Measurements from ENCODE around the gene GNA12.

Gene GNA12

GRCh38 chr7:2844153-2845033 is at the start of gene GNA12:
TSS of gene GNA12 (minus strand) at chr7:2844308. CDS start at chr7:2844161, 147 bp downstream.
- no peak within 1 kb of the TSS for H3K27ac ChIP-seq (ENCODE audit: low read depth, low read length)
- peaks cover 3% of the 10 kb centered on the region; the same call in 1 of the 2 replicates for H3K36me3 ChIP-seq (ENCODE audit: control insufficient read depth, low read length)
- peak within 1 kb of the TSS; percentile 78 for H3K4me3 ChIP-seq (ENCODE audit: low read length)
- H3K9me2 ChIP-seq (replicated peaks; ENCODE audit: control insufficient read depth, low read length) = no peaks in the 10 kb centered on the region
- no peaks in the 10 kb centered on the region for H3K27me3 ChIP-seq (ENCODE audit: control insufficient read depth, low read length)
- H3F3A ChIP-seq (ENCODE audit: control insufficient read depth, insufficient read depth) = 0 out of 2 replicates have a peak, but pooled peaks cover 3% of the 10 kb centered on the region
- peaks cover 32% of the 10 kb centered on the region for H3K4me1 ChIP-seq (ENCODE audit: control insufficient read depth, low read length)
- H3K79me2 ChIP-seq (ENCODE audit: control insufficient read depth, low read length) = peaks cover 15% of the 10 kb centered on the region
- peaks cover 10% of the 10 kb centered on the region; the same call in 1 of the 2 replicates for H4K20me1 ChIP-seq (ENCODE audit: control insufficient read depth, insufficient read depth, low read depth, low read length)
- H3K9me3 ChIP-seq (ENCODE audit: control insufficient read depth, insufficient read depth, low read length) = no peaks in the 10 kb centered on the region
- no peak for TF ChIP-seq EZH2phosphoT487 (IDR thresholded peaks at IDR 0.05; ENCODE audit: borderline replicate concordance, low read length)
- TF ChIP-seq CTCF (IDR thresholded peaks at IDR 0.05; ENCODE audit: low read depth, low read length, poor library complexity, severe bottlenecking) = no peak
- peak within 1 kb of the TSS; percentile 69 for H3K4me2 ChIP-seq (ENCODE audit: low read length)

- Histone ChIP-seq H3K4me1 (ENCODE audit: control insufficient read depth, low read length) (peaks cover 62% of the 10 kb centered on the region), H3K4me2 (ENCODE audit: low read length) (peak overlapping the region; percentile 91), H3K27me3 (ENCODE audit: control insufficient read depth, low read length) (no peaks in the 10 kb centered on the region), H4K20me1 (ENCODE audit: control insufficient read depth, insufficient read depth, low read depth, low read length) (no peaks in the 10 kb centered on the region), H3K9me2 (replicated peaks; ENCODE audit: control insufficient read depth, low read length) (no peaks in the 10 kb centered on the region), H3K36me3 (ENCODE audit: control insufficient read depth, low read length) (no peaks in the 10 kb centered on the region), H3F3A (ENCODE audit: control insufficient read depth, insufficient read depth) (peaks cover 22% of the 10 kb centered on the region), H3K9me3 (ENCODE audit: control insufficient read depth, insufficient read depth, low read length) (no peaks in the 10 kb centered on the region), H3K4me3 (ENCODE audit: low read length) (peak overlapping the region; percentile 73), H3K27ac (ENCODE audit: low read depth, low read length) (peak overlapping the region; percentile 95), H3K79me2 (ENCODE audit: control insufficient read depth, low read length) (no peaks in the 10 kb centered on the region)
- no peak for TF ChIP-seq EZH2phosphoT487 (IDR thresholded peaks at IDR 0.05; ENCODE audit: borderline replicate concordance, low read length)
- no peak for TF ChIP-seq CTCF (IDR thresholded peaks at IDR 0.05; ENCODE audit: low read depth, low read length, poor library complexity, severe bottlenecking)
Observed at GRCh38 chr7:2893411-2893861, 49.3 kb upstream of the GNA12 start.

GRCh38 chr7:2892549-2892948 is 48.4 kb upstream of the GNA12 start:
- Histone ChIP-seq H3K4me1 (ENCODE audit: control insufficient read depth, low read length) (peaks cover 62% of the 10 kb centered on the region), H3K9me3 (ENCODE audit: control insufficient read depth, insufficient read depth, low read length) (no peaks in the 10 kb centered on the region), H3K27me3 (ENCODE audit: control insufficient read depth, low read length) (no peaks in the 10 kb centered on the region), H3K4me3 (ENCODE audit: low read length) (peak overlapping the region; percentile 73), H3K27ac (ENCODE audit: low read depth, low read length) (peak overlapping the region; percentile 95), H4K20me1 (ENCODE audit: control insufficient read depth, insufficient read depth, low read depth, low read length) (no peaks in the 10 kb centered on the region), H3K79me2 (ENCODE audit: control insufficient read depth, low read length) (no peaks in the 10 kb centered on the region), H3K9me2 (replicated peaks; ENCODE audit: control insufficient read depth, low read length) (no peaks in the 10 kb centered on the region), H3K36me3 (ENCODE audit: control insufficient read depth, low read length) (no peaks in the 10 kb centered on the region), H3F3A (ENCODE audit: control insufficient read depth, insufficient read depth) (peaks cover 22% of the 10 kb centered on the region), H3K4me2 (ENCODE audit: low read length) (peak overlapping the region; percentile 91)
- no peak for TF ChIP-seq CTCF (IDR thresholded peaks at IDR 0.05; ENCODE audit: low read depth, low read length, poor library complexity, severe bottlenecking)
- TF ChIP-seq EZH2phosphoT487 (IDR thresholded peaks at IDR 0.05; ENCODE audit: borderline replicate concordance, low read length) = no peak
